HepG2 (cell line): ENCODE results near the gene ATP13A2.

ENCODE experiments used
- BRCA1 ChIP-seq: sonication (generic); formaldehyde crosslinking; IDR thresholded peaks from 2 replicates; pipeline ENCODE4 v1.4.0; 2020; ENCODE audit warnings: missing genetic modification reagents
- ZNF180 ChIP-seq: sonication (generic); formaldehyde crosslinking; IDR thresholded peaks from 2 replicates; pipeline ENCODE4 v1.4.0; 2020; ENCODE audit warnings: low read depth, missing genetic modification reagents, borderline replicate concordance

GRCh38 chr1:16984717-16985116 lies 27.0 kb downstream of the ATP13A2 start:
- no peak for TF ChIP-seq ZNF180 (CRISPR knock-in tag)
- no peak for TF ChIP-seq BRCA1
